HG03108 (cell line): ENCODE measurements around the gene ZCCHC17.
"Not testable (repeated sequence)": the region's sequence is repeated elsewhere in the genome, so short reads cannot be mapped to it uniquely, and the experiment has no call there.

ENCODE experiments used
- ATAC-seq: cut with Tn5 transposase; IDR thresholded peaks from one replicate; pipeline ENCODE4 v1.9.1; 2021; ENCODE audit warnings: moderate library complexity; ENCODE audit not compliant: unreplicated experiment

ZCCHC17 gene, protein sequence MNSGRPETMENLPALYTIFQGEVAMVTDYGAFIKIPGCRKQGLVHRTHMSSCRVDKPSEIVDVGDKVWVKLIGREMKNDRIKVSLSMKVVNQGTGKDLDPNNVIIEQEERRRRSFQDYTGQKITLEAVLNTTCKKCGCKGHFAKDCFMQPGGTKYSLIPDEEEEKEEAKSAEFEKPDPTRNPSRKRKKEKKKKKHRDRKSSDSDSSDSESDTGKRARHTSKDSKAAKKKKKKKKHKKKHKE

DNA sequence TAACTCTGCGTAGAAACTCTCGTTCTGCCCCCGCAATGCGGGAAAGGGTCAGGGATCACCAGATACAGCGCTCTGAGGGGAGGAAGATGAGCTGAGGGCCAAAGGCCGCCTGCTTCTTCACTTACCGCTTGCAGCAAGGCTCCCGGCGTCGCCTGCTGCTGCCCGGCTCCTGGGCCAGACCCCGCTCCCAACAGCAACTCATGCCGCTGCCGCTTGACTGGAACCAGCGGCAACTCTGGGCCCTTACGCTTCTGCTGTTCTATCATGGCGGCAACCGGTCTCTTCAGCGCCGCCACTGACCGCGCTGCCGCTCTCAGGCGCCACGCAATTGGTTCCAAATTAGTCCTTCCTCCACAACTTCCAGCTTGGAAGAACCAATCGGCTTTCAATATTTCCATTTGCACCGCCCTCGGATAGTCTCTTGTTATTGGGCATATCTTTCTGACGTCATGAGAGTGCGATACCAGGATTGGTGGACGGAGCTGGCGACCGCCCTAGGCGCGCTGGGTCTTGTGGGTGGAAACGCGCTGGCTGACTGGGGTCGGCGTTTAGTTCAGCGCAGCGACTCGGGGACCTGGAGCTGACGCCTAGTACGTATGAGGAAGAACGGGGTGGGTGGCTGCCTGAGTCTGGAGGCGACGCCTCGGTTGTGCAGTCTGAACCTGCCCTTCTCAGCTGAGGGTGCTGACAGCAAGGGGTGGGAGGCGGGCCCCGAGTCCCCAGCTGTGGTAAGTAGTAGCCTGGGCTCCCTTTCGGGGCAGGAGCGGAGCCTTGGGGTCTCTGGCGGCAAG, at the start of gene ZCCHC17, which contains the start of gene SNRNP40:
TSS of gene ZCCHC17 (plus strand) at position 547 of the 791 bp plus-strand sequence. CDS start 13,067 bp downstream, outside the sequence.
TSS of gene SNRNP40 (minus strand) at position 303 of the 791 bp plus-strand sequence. CDS start at position 266, 37 bp downstream.
- ATAC-seq, result peak; percentile 87

DNA sequence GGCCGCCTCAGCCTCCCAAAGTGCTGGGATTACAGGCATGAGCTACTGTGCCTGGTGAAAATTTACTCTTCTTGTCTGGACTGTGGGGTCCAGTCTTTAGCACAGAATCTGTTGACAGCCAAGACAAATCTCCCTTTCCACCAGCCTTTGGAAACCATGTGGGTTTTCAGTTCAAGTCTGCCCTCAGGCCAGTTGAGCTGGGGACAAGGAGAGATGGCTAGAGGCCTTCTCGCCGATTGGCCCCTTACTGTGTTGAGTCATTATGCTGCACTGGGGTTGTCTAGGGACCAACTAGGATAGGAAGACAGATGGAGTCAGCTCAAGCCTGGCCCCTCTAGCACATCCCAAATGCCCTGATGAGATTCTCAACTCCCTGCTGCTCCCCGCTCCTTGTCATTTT, 48.6 kb upstream of the ZCCHC17 start:
- ATAC-seq, result no peak

DNA sequence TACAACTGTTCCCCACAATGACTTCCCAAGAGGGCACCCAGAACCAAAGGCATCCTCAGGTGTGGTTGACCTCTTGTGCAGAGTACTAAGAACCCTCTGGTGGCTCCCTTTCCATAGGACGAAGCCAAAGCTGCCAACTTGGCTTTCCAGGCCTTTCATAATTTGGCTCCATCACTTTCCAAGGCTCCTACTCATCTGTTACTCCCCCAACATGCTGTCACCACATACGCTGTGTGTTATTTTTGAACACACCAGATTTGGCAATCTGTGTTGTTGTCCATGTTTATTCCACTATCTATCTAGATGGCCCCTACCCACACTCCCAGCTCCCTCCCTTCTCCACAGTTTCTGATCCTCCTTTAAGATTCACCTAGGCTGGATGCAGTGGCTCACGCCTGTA, 47.0 kb upstream of the ZCCHC17 start:
- no peak for ATAC-seq

DNA sequence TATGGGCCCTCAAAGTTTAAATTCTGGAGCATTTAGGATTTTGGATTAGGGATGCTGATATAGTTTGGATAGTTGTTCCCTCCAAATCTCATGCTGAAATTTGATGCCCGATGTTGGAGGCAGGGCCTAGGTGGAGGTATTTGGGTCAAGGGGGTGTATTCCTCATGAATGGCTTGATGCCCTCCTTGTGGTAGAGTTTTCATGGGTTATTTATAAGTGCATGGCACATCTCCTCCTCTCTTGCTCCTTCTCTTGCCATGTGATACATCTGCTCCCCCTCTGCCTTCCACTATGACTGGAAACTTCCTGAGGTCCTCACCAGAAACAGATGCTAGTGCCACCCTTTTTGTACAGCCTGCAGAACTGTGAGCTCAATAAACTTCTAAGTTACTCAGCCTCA, 39.6 kb upstream of the ZCCHC17 start:
- ATAC-seq, result no peak

- ATAC-seq, result no peak
Measured at GRCh38 chr1:31258581-31258980, 38.3 kb upstream of the ZCCHC17 start.

DNA sequence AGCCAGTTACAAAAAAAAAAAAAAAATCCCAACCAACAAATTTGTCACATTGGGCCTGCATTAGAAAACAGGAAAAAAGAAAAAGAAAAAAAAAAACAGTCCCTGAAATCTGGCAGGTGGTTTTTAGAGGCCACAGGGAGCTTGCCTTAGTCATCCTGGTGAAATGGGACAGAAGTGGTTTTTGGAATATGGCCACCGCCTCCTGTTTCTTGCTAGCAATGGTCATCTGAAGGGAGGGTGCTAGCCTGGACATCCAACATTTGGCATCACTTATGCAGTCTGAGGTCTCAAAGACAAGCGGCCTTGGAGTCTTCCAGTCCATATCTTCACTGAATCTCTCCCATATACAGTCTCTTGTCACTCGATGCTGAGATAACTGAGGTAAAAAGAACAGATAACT, 37.1 kb upstream of the ZCCHC17 start:
- no peak for ATAC-seq

- no peak for ATAC-seq
Measured at GRCh38 chr1:31261916-31262315, 34.9 kb upstream of the ZCCHC17 start.

DNA sequence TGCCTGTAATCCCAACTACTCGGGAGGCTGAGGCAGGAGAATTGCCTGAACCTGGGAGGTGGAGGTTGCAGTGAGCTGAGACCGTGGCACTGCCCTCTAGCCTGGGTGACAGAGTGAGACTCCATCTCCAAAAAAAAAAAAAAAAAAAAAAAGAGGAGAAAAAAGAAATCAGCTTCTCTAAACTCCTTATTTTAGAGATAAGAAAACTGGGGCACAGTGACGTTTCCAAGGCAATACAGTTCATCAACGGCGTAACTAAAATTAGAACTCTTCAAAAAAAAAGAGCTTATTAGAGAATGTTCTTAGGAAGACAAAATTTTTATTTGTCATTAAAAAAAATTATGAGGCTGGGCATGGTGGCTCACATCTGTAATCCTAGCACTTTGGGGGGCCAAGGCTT, 34.4 kb upstream of the ZCCHC17 start:
- not testable (repeated sequence) for ATAC-seq

- no peak for ATAC-seq
Measured at GRCh38 chr1:31263408-31263807, 33.4 kb upstream of the ZCCHC17 start.

- no peak for ATAC-seq
Measured at GRCh38 chr1:31264790-31265386, 31.9 kb upstream of the ZCCHC17 start.

DNA sequence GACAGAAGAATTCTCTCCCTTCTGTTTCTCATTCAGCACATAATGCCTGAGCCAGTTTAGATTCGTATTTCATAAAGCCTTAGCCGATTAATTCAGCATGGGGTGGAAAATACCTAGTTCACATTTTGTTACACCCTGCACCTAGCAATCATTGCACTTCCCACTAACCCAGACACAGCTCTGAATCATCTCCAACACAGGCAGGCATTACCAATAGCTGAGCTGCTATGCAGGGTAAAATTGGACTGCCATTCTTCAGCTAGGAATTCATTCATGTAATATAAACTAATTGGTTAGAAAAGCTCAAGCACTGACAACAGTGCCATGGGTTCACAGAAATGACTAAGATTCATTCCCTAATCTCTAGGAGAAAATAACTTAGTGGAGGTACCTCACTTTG, 30.3 kb upstream of the ZCCHC17 start:
- ATAC-seq, result no peak

- ATAC-seq, result no peak
Measured at GRCh38 chr1:31272369-31272768, 24.5 kb upstream of the ZCCHC17 start.

GRCh38 chr1:31273619-31274018, 23.2 kb upstream of the ZCCHC17 start:
- ATAC-seq, result no peak

GRCh38 chr1:31282426-31282825, 14.4 kb upstream of the ZCCHC17 start:
- ATAC-seq, result not testable (repeated sequence)

DNA sequence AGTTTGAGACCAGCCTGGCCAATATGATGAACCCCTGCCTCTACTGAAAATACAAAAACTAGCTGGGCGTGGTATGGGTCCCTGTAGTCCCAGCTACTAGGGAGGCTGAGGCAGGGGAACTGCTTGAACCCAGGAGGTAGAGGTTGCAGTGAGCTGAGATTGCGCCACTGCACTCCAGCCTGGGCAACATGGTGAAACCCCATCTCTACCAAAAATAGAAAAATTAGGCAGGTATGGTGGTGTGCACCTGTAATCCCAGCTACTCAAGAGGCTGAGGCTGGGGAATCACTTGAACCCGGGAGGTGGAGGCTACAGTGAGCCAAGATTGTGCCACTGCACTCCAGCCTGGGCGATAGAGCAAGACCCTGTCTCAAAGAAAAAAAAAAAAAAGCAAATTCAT, 9.0 kb upstream of the ZCCHC17 start:
- not testable (repeated sequence) for ATAC-seq

- no peak for ATAC-seq
Measured at GRCh38 chr1:31289021-31289420, 7.8 kb upstream of the ZCCHC17 start.

DNA sequence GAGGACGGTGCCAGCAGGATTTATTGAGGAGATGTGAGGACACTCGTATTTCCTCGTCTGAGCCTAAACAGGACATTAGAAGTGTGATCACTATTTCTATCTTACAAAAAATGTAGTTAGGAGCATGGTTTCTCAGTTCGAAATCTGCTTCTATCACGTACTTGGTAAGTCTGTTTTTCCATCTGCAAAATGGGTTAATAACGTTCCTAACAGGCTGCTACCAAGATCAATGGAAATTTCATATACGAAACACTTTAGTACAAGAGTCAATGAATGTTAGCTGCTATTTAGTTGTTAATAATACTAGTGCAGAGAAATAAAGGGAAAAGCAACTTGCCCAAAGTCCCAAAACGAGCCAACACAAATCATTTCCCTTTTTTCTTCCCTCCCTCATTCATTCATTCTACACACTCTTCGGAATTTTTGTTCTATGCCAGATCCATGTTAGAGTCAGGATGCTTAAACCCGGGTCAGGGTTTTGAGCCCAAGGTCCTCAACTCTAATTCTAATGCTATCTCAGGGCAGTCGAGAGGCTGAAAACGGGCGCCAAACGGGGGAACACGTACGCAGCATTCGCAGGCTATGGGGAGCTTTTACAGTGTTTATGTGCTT, 852 bp upstream of the ZCCHC17 start:
- no peak for ATAC-seq

DNA sequence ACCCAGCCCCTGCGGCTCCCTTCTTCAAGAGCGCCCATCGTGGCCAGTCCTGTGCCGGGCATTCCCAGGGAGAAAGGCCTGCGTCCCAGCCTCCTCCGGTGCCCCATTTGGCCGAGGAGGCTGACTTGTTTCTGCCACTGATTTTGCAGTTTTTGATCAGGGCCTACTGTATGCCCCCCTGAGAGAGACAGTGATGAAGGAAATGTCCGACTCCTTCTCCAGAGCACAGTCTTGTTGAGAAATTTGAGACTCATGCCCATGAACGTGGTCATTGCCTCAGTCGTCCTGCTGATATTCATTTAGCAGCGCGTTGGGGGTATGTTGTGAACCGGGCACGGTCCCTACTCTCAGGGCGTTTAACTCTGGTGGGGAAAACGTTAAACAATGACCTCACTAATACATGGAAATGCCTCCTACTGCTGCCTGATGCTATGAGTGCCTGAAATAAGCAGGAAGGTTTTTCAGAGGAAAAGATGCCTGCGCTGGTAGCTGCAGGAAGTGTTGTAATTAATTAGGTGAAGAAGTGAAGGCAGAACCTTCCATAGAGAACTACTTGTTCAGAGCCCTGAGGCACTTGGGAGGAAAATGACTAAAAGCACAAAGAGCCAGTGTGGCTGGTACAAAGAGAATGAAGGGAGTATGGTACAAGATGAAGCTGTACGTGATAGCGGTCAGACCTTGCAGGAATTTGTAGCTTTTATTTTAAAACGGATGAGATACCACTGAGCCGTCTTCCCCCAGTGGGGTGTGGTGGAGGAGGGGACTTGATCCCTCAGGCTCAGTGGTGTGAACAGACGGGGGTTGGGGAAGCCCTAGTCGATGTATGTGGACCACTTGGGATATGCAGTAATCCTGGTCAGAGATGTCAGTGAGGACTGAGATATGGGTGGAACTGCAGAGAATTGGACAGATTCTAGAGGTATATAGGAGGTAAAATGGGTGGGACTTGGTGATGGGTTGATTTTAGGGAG, 730 bp downstream of the ZCCHC17 start:
- ATAC-seq, result no peak

DNA sequence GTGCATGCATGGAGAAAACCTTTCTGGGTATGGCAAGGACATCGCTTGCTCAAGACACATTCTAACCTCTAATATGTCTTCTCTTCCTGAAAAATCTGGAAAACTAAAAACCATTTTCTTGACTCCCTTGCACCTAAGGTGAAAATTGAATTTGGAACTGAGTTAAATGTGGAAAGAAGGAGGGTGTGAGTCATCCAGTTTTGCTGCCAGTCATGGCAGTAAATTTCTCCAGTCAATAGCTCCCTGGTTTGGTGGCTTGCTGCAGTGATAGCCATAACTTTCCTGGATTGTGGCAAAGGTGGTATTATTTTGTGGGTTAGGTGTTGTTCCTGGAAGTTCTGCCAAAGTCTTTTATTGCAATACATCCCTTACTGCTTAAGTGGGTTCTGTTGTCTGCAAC, 2.5 kb downstream of the ZCCHC17 start:
- no peak for ATAC-seq

- no peak for ATAC-seq
Measured at GRCh38 chr1:31300193-31300592, 3.4 kb downstream of the ZCCHC17 start.
